A172 (cell line): ENCODE measurements around the gene SEMA6A. TPM values are rescaled to one million over a fixed set of nuclear protein-coding genes. Genes with fewer than 3 reads are reported as not detected.
"Not testable (repeated sequence)": the region's sequence is repeated elsewhere in the genome, so short reads cannot be mapped to it uniquely, and the experiment has no call there.

Source experiments
- DNase-seq: peaks from one replicate; pipeline ENCODE4 v3.0.0-alpha.2; 2015; ENCODE audit warnings: low spot score
- total RNA-seq: library from RNA; depleted of rRNA; stranded (reverse); fragments of >200 nt; shearing (Covaris generic); gene quantifications from 2 replicates; pipeline ENCODE4 v1.2.3, GENCODE V29; 2014

The SEMA6A gene
- total RNA-seq, 1 experiment from 2014 or later = 1.5 TPM

DNA sequence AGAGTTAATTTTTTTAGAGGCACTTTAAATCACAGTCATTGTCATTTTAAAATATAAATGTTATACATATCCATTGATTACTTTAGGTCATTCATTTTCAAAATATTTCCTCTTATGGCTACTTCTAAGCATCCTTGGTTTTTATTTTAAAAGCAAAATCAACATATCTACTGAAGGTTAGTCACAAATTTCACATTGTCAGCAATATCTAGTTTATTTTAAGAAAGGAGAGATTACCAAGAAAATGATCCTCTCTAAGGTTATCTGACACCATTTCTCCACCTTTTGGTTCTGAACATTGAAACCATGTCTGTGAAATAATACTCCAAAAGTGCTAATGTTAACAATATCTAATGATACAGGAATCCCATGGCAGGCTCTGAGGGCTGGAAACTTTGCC lies 24.5 kb downstream of the SEMA6A start:
- no peak for DNase-seq

DNA sequence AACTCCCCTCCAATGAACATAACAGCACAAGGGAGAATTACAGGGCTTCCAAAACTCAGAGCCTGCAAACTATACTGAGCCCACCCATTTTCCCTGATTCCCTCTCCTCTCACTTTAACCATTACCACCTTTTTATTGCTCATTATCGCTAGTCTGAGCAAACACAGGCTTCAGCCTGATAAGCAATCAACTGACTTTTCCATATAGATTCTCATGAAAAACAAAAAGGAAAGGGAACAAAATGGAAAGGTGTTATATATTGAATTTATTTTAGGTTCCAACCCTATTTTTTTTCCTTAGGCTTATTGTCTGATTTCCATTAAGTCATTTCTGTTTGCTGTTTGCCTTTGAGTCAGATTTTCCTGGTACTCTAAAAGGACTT lies 27.9 kb downstream of the SEMA6A start:
- no peak for DNase-seq

DNA sequence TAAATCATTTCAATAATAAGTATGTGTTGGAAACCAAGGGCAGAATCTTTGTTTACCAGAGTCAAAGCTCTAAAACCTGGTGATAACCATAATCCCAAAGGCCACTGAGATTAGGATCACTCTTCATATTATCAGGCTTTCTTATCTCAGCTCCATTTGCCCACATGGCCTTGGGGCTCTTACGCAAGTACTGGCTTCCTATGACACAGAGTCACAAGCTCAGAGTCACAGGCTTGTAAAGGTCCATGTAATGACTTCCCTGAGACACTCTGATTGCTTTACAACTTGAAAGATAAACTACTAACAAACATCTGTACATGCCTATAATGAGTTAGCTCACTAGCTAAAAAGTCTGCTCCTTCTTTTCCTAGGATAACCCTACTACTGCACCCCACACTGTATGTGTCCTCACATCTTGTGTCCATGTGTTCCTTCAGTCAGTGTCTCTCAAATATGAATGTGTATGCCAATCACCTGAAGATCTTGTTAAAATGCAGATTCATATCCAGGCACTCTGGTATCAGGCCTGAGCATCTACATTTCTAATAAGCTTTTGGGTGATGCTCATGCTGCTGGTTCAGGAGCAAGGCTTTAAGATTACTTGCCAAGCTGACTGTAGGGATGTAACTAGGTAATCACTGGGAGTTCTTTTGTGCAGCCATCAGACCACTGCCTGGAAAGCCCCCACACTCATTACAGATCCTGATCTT lies 28.4 kb downstream of the SEMA6A start:
- no peak for DNase-seq

DNA sequence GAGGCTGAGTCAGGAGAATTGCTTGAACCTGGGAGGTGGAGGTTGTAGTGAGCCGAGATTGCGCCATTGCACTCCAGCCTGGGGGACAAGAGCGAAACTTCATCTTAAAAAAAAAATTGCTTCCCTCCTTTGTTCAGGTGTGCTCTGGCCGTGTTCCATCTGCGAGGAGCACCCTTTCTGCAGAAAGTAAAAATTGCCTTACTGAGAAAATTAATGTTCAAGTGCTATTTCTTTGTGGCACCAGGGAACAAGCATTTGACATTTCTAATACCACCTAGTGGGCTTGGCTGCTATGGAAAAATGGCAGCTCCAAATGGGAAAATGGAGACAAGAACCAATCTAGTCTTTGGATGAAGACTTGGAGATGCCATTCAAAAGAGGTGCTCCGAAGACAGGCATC lies 29.2 kb downstream of the SEMA6A start:
- not testable (repeated sequence) for DNase-seq

DNA sequence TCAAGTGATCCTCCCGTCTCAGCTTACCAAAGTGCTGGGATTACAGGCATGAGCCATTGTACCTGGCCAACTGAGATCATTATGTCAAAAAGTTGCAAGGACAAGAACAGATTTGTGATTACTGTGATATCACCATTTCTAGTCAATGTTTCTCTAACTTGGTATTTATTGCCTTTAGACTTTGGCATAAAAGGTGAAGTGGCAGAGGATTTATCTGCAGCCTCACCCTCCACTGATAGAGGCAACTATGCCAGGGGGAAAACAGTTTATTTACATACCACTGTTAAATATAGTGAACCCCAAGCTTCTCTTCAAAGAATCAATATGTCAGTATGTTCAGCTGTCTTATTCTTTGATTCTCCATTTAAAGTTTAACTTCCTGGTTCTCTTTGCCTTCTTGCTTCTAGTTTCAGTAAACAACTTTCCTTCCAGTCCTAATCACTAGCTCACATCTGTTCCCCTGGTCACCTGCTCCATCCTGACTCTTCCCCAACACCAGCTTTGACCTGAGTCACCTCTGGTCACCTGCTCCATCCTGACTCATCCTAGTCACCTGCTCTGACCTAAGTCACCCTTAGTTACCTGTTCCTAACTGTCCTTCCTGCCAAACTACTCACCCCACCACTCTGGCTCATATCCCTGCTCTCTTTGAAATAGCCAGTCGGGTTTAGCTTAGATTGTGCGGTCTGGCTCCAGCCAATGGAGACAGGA lies 29.9 kb downstream of the SEMA6A start:
- no peak for DNase-seq

DNA sequence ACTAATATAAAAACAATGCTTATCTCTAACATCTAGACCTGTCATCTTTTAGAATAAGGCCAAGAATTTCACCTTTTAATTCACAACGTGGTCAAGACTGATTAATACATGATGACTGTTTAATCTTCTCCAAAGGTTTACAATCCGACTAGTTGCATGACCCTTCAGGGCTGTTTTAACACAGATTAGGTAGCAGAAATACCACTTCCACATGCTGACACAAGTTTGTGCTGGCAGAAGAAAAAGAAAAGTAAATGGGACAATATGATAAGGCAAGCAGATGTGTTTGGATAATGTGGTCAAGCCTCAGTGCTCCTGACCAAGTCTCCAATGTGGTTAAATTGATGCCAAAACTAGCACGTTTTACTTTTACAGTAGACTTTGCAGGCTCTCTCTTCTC lies 31.1 kb downstream of the SEMA6A start:
- peak; percentile 18 for DNase-seq

DNA sequence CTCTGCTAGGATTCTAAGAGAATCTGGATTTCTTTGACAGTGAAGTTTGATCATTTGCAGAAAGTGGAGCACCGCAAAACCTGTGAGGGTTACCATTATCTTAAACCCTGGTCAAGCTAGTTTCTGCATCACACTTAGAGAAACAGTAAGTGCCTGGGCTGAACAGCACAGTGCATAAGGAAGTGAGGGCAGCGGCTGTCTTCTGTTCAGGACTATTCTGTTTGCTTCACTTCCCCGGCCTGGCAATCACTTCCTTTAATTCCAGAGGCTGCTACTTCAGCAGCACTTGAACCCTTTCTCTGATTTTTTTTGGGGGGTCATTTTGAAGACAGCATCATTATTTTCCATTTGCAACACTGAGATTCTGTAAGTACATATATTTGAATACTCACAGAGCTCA lies 32.0 kb downstream of the SEMA6A start:
- DNase-seq = no peak

DNA sequence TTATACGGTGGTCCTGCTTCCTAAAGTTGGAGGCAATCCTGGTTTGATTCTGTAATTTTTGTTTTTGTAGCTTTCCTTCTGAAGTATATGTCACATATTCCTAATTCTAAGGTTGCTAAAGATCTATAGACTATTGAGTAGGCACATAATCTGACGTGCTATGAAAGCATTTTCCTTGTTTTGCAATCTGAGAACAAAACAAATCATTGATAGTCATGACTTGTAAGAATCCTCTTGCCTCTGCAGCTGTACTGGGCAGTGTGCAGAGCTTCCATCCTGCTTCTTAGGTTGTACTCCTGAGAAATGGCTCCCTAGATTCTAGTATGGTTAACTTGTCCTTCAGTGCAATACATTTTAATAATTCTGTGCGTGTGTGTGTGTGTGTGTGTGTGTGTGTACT lies 35.4 kb downstream of the SEMA6A start:
- no peak for DNase-seq

DNA sequence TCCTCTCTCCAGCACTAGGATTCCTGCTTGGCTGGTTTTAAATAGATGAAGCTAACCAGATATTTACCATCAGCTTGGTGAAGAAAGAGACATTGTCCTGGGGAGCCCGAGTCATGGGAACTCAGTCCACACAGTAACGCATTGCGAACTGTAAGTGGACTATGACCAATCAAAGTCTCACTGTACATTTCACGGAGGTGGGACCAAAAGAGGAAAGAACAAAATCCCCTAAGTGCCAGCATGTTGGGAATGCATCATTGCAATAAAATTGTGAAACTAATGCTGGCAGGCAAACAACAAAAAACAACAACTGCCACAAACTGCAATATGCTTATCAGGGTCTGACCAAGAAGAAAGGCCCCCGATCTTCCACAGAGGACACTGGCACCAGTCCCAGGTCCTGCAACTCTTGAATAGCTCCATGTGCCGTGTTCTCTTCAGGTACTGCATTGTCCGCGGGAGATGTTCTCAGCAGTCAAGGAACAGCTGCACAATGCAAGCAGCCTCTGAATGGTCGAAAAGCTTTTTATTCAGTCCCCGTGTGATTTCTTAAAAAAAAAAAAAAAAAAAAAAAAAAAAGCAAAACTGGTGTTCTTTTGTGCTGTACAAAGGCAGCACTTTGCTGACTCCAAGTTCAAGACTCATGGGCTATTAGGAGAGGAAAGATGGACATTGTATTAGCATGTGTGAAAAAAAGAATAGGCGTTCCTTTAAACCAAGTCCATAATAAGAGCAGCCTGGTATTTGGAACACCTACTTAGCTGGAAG lies 38.1 kb downstream of the SEMA6A start:
- no peak for DNase-seq

DNA sequence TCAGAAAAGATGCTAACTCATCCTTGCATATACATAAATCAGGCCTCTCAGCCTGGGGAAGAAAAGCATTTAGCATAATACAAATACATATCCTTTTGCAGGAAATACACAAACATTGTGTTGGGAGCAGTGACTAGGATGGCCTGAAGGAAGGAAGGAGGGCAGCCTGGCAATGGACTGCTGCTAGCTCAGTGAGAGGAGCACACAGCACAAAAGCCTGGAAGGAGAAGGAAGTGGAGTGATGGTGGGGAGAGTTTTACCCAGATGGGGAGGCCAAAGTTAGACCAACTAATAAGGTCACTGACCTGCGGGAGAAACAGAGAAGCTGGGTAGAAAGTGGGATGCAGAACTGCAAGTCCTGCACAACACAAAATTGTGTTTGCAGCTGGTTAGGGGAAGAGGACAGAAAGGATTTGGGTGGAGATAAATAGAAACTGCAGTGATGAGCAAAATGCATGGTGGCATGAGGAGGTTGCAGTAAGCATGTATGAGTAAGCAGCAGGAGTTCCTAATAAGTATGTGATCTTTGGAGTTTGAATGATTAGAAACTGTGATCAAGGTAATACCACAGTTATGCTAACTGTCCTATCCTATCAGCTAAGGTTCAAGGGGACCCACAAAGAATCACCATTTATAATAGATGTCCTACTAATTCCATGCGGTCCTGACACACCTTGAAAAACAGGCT lies 39.5 kb downstream of the SEMA6A start:
- no peak for DNase-seq

DNA sequence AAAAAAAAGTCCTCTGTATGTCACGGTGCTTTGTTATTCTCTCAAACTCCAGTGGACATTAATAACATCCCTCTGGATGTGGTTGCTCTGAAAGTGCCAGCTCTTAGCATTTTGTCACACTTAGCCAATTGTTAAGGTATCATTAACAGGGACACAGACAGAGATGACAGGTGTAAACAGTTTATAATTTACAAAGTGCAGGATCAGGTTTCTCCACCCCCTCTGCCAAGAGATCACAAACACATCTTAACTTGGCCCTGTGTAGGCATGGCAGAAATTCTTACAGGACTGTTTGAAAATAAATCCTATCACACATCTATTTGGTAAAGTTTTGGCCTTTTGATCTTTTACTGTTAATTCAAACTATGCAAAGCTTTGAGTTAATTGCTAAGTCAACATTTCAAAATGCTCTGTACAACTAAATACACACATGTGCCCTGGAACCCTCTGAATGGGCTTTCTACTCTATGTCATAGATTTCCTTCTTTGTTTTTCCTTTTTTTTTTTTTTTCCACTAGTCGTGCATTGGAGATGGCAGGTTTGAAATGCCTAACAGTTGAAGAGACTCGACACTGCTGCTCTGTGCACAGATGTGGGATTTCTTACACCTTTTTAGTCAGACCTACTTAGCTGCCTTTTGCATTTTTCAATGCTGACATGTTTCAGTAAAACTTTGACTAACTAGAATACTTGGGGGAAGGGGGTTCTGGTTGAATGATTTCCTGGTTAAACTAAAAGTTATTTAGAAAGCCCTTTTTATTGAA lies 41.7 kb downstream of the SEMA6A start:
- no peak for DNase-seq

DNA sequence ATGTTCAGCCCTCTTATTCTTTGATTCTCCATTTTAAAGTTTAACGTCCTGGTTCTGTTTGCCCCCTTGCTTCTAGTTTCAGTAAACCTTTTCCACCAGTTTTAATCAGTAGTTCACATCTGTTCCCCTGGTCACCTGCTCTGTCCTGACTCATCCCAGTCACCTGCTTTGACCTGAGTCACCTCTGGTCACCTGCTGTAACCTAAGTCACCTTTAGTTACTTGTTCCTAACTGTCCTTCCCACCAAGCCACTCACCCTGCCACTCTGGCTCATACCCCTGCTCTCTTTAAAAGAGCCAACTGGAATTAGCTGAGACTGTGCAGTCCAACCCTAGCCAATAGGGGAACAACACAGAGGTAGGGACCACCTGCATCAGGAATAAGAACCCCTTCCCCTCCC lies 43.0 kb downstream of the SEMA6A start:
- DNase-seq = no peak

DNA sequence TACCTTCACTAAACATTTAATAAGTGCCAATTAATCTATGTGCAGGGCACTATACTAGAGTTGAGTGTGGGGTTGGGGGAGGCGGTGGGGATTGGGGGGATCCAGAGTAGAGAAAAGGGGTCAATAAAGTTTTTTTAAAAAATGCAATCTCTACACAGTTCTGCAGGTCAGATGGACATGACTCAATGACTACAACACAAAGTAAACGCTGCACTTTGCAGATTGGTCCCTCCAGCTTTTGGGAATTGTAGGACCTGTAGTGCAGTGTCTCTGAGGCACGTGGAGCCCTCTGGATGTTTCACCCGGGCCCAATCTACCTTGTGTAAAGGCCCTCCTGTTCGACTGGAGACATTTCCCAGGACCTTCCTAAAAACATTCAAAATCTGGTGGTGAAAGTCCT lies 43.5 kb downstream of the SEMA6A start:
- no peak for DNase-seq

DNA sequence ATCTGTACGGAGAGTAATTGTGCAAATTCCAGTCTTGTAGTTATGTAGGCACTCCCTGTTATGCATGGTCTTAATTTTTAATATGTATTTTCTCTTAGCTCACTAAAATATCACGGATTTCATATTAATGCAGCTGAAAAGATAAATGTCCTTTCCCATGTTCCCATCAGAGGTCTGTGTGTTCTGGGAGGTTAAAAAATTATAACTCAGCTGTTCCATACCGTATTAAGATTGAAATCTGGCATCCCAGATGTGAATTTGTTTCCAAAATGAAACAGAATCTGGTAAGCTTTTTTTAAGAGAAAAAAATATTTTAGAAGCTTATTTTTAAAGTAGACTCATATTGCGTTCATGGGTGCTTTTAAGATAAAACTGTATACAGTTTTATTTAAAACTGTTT lies 44.3 kb downstream of the SEMA6A start:
- no peak for DNase-seq

DNA sequence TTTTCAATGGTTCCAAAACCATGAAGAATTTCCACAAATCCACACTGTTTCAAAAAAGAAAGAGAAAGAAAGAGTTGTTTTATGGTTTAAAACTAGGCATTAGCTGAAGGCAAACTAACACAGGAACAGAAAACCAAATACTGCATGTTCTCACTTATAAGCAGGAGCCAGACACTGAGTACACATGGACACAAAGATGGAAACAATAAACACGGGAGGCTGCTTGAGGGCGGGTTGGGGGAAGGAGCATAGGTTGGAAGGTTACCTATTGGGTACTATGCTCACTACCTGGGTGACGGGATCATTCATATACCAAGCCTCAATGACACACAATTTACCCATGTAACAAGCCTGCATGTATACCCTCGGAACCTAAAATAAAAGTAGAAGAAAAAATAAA lies 45.0 kb downstream of the SEMA6A start:
- DNase-seq = no peak

DNA sequence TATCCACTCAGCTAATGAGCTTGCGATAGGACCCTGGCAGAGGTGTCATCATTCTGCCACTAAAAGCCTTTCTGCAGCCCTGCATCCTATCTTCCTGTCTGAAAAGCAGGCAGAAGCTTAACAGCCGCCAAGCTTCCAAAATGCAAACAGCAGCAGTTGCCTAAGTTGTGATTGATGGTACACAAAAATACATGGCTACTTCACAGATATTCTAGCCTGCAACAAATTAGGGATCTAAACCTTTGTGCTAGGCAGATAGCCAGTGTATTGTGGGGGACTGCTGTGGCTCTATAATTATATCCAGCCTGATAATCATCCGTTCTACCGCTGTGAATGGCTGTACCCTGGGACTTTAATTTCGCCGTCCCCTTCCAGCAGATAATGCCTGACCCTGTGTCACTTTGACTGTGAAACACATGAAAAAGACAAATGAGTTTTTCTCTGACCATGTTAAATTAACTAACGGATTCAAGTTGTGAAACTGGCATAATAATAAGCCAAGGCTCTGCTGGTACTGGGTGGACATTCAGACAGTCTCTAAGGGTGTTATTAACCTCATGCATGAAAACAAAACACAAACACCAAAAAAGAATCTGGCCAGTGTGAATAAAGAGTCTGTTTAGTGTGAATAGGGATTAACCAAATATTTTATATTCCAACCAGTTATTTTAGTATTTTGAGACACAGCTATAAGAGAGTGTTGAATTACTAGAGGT lies 45.9 kb downstream of the SEMA6A start:
- DNase-seq = no peak

DNA sequence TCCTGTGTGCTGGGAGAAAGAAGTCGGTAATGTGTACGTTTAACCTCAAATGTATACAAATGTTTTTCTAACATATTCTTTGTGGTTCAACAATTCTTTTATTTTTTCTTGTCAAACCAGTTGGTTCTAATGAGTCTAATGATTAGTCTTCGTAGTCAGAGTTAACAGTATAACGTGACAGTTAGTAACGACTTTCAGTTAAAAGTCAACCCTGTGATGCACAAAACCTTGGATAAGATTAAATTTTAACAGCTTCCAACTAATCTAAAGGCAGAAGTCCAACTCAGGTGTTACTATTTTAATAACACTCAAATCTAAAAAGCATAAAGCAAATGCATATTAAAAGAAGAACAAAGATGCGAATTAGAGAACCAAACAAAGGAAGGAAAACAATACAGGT lies 47.0 kb downstream of the SEMA6A start:
- DNase-seq = no peak

DNA sequence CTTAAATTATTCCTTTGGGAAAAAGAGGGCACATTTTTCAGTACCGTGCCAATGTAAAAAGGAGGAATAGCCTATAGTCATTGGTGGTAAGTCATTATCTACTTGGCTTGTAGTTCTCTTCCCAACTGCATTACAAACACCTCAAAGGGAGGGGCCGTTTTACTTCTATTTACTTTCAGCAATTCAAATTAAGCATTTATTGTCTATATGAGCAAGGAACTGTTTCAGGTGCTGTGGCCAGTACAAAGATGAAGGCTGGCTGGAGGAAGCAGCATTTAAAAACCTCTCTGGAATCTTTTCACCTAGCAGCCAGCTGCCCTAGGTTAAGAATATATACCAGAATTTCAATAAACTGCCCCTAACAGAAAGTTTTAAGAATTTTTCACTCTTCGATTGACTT lies 48.9 kb downstream of the SEMA6A start:
- no peak for DNase-seq

DNA sequence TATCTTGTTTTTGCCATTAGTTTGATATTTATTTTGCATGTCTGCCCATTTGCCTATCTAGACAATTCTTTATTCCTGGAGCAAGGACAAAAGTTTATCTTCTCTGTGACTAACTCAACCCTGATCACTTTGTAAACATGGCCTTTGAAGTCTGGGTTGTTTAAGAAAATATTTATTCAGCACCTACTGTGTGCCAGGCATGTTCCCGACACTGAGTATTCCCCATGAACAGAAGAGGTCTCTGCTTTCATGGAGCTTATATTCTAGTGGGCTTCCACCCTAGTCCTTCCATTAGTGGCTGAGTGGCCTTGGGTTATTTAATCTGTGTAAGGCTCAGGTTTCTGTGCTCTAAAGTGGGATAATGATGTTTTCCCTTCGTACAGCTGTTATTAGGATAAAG lies 49.7 kb downstream of the SEMA6A start:
- no peak for DNase-seq

DNA sequence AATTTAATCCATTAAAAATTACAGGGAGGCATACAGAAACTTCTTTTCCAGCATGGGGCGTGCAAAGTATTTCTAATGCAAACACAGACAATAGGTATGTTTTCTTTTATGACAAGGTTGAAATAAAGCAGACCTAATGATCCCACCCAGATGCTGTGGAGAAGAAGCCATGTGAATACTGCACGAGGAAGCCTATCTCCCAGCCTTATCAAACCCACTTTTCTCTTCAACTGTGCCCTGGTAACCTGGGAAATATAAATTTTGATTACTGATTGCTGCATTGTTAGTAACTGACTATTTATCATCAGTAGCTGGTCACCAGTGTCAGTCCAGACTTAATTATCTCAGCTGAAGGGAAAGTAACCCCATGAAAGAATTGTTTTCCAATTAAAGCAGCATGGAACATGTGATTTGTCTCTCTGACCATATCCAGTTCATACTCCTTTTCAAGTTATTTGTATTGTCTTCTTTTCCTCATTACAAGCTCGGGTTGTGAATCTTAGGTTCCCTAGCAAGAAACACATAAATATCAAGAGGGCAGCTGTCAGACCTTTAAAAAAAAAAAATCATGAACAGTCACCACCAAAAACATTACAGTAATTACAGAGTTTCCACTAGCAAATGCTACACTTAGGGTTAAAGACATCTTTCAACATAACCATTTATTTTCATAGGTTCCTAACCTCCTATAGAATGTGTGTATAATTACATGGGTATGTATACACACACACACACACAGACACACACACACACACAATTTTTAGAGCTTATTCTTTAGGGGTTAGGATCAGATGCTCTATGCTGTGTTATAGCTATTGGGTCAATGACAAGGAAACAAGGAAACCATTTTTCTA lies 50.3 kb downstream of the SEMA6A start:
- no peak for DNase-seq
